ENCODE measurements around the gene OR51A7. TPM values are rescaled to one million over a fixed set of nuclear protein-coding genes. Genes with fewer than 3 reads are reported as not detected.
A peak's percentile ranks its signal among the peaks of the same experiment; 100 is the strongest.

Gene OR51A7
- total and polyA plus RNA-seq, 9 of the 15 experiments (the other 6 are each of a cell fraction or from before 2014, with no cell fraction given): not detected

- FAIRE-seq: no peak
- no peak overlapping the region for H3K4me2 ChIP-seq (ENCODE audit: insufficient read depth, low read length)
- no TSS peak for BruUV-seq (replicated peaks)
- in situ Hi-C loops (cut with MboI): no loop called here
- H3K4me3 ChIP-seq: no peak overlapping the region
- H2AFZ ChIP-seq (ENCODE audit: low read depth, low read length): no peak overlapping the region
- H3K9ac ChIP-seq (ENCODE audit: insufficient read depth in 1 of 2, low read depth in 2 of 2, low read length in 2 of 2): no peak overlapping the region
- peaks cover 2 to 9% of the 10 kb centered on the region in 2 experiments; a peak in 4 of 5 replicates for H3K27me3 ChIP-seq (ENCODE audit: control insufficient read depth in 2 of 2, insufficient read depth in 2 of 2, low read length in 2 of 2)
- H4K20me1 ChIP-seq (replicated peaks; ENCODE audit: control insufficient read depth, insufficient read depth, low read length): no peaks in the 10 kb centered on the region
- intact Hi-C loops (cut with micrococcal nuclease): loop anchor here (10.0 kb wide), 1 partner anchor 288 kb away; the partner anchor contains the start of gene OR51D1
- no peaks in the 10 kb centered on the region for H3K9me3 ChIP-seq (replicated peaks; ENCODE audit: control insufficient read depth, insufficient read depth, low read depth, low read length)
- no peak overlapping the region for H3K27ac ChIP-seq (ENCODE audit: extremely low read depth, low read depth, low read length)
- TF ChIP-seq C11orf30 (IDR thresholded peaks at IDR 0.05; ENCODE audit: low read depth): peak; percentile 41
- TF ChIP-seq NFE2 (IDR thresholded peaks at IDR 0.05; ENCODE audit: low read depth): peak; percentile 63
- no peak for TF ChIP-seq MTA3 (IDR thresholded peaks at IDR 0.05; ENCODE audit: borderline replicate concordance)
- TF ChIP-seq ZNF316 (IDR thresholded peaks at IDR 0.05): peak; percentile 76
- peak; percentile 55; the same call in 1 of the 2 replicates for TF ChIP-seq NFE2L1 (tag; IDR thresholded peaks at IDR 0.05; ENCODE audit: borderline replicate concordance, low read depth)
- peak; percentile 84 for TF ChIP-seq MAFG (tag; conservative IDR thresholded peaks at IDR 0.05)
- peak; percentile 47 for TF ChIP-seq MAFF (IDR thresholded peaks at IDR 0.05; ENCODE audit: low read length)
- TF ChIP-seq MAFK (IDR thresholded peaks at IDR 0.05; ENCODE audit: low read length): peak; percentile 37; the same call in 1 of the 2 replicates
- TF ChIP-seq COPS2 (conservative IDR thresholded peaks at IDR 0.05): no peak
- ChIA-PET POLR2A (no interaction called here), CTCF (ENCODE audit: low intra/inter-chr PET ratio) (no interaction called here)
- H3K36me3 ChIP-seq (ENCODE audit: control insufficient read depth, insufficient read depth, low read length): no peaks in the 10 kb centered on the region
- H3K9me1 ChIP-seq (ENCODE audit: control insufficient read depth, insufficient read depth, low read length): no peaks in the 10 kb centered on the region
- WGBS (ENCODE audit: insufficient coverage, low coverage, missing lambda C conversion rate): 0% methylated on average over 1 of the region's 1 CpG
- no peaks in the 10 kb centered on the region for H3K79me2 ChIP-seq (ENCODE audit: control insufficient read depth, insufficient read depth, low read length)
- no peaks in the 10 kb centered on the region for H3K4me1 ChIP-seq (replicated peaks in 1 of 2; ENCODE audit: control insufficient read depth in 2 of 2, insufficient read depth in 2 of 2, low read length in 2 of 2)
- DNase-seq (ENCODE audit: extremely low read depth in 1 of 4, low spot score in 3 of 4): no peak
- ATAC-seq: no peak
Observed at GRCh38 chr11:4922304-4922703, 18.7 kb downstream of the OR51A7 start.

Data from K562 (cell line).